WTC11 (cell line): ENCODE measurements around the gene CYP20A1. TPM values are rescaled to one million over a fixed set of nuclear protein-coding genes. Genes with fewer than 3 reads are reported as not detected.

Experiments used
- IRF2 ChIP-seq: sonication (generic); formaldehyde crosslinking; IDR thresholded peaks from 2 replicates; pipeline ENCODE4 v1.8.0; 2022; ENCODE audit warnings: low read depth, missing genetic modification reagents, borderline replicate concordance
- NR2C2 ChIP-seq: sonication (generic); formaldehyde crosslinking; IDR thresholded peaks from 2 replicates; pipeline ENCODE4 v1.8.0; 2022; ENCODE audit warnings: mild to moderate bottlenecking, missing genetic modification reagents
- ZNF317 ChIP-seq: sonication (generic); formaldehyde crosslinking; IDR thresholded peaks from 2 replicates; pipeline ENCODE4 v1.8.1; 2023; ENCODE audit warnings: low read depth, mild to moderate bottlenecking, moderate library complexity, missing genetic modification reagents, borderline replicate concordance
- total RNA-seq: library from RNA; stranded (reverse); gene quantifications from 3 replicates; pipeline ENCODE4 v1.2.3, GENCODE V29; 2021
- TF ChIP-seq, protein P1 (sequence below): sonication (generic); formaldehyde crosslinking; IDR thresholded peaks from 2 replicates; pipeline ENCODE4 v1.8.1; 2023; ENCODE audit warnings: mild to moderate bottlenecking, missing genetic modification reagents
- TF ChIP-seq, protein P2 (sequence below): fragments of 200-600 bp; IDR thresholded peaks from 2 replicates; pipeline ENCODE4 v1.8.0; 2022; ENCODE audit warnings: antibody characterized with exemption
- TF ChIP-seq, protein P3 (sequence below): sonication (generic); formaldehyde crosslinking; IDR thresholded peaks from 2 replicates; pipeline ENCODE4 v1.8.0; 2022; ENCODE audit warnings: missing genetic modification reagents

CYP20A1 gene
- total RNA-seq, 1 experiment from 2014 or later: 13.5 TPM

DNA sequence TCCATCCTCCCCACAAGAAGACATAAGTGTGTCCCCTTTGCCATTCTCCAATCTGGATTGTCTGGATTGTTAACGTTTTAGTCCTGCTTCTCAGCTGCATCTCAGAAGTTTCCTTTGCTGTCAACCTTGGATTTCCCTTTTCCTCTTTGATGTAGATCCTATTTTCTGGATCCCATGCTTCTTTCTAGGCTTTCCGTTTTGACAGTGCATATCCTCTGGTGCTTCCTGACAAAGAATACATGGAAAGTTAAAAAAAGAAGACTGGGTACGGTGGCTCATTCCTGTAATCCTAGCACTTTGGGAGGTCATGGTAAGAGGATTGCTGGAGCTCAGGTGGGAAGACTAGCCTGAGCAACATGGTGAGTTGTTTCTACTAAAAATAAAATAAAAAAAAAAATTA is 116.1 kb downstream of the CYP20A1 start (continued):
- TF ChIP-seq, protein P1, sequence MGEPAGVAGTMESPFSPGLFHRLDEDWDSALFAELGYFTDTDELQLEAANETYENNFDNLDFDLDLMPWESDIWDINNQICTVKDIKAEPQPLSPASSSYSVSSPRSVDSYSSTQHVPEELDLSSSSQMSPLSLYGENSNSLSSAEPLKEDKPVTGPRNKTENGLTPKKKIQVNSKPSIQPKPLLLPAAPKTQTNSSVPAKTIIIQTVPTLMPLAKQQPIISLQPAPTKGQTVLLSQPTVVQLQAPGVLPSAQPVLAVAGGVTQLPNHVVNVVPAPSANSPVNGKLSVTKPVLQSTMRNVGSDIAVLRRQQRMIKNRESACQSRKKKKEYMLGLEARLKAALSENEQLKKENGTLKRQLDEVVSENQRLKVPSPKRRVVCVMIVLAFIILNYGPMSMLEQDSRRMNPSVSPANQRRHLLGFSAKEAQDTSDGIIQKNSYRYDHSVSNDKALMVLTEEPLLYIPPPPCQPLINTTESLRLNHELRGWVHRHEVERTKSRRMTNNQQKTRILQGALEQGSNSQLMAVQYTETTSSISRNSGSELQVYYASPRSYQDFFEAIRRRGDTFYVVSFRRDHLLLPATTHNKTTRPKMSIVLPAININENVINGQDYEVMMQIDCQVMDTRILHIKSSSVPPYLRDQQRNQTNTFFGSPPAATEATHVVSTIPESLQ (CRISPR knock-in tag): no peak
- TF ChIP-seq, protein P2, sequence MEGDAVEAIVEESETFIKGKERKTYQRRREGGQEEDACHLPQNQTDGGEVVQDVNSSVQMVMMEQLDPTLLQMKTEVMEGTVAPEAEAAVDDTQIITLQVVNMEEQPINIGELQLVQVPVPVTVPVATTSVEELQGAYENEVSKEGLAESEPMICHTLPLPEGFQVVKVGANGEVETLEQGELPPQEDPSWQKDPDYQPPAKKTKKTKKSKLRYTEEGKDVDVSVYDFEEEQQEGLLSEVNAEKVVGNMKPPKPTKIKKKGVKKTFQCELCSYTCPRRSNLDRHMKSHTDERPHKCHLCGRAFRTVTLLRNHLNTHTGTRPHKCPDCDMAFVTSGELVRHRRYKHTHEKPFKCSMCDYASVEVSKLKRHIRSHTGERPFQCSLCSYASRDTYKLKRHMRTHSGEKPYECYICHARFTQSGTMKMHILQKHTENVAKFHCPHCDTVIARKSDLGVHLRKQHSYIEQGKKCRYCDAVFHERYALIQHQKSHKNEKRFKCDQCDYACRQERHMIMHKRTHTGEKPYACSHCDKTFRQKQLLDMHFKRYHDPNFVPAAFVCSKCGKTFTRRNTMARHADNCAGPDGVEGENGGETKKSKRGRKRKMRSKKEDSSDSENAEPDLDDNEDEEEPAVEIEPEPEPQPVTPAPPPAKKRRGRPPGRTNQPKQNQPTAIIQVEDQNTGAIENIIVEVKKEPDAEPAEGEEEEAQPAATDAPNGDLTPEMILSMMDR: no peak
- TF ChIP-seq ZNF317: no peak
- no peak for TF ChIP-seq NR2C2 (CRISPR knock-in tag)
- TF ChIP-seq IRF2 (CRISPR knock-in tag): no peak
- TF ChIP-seq, protein P3, sequence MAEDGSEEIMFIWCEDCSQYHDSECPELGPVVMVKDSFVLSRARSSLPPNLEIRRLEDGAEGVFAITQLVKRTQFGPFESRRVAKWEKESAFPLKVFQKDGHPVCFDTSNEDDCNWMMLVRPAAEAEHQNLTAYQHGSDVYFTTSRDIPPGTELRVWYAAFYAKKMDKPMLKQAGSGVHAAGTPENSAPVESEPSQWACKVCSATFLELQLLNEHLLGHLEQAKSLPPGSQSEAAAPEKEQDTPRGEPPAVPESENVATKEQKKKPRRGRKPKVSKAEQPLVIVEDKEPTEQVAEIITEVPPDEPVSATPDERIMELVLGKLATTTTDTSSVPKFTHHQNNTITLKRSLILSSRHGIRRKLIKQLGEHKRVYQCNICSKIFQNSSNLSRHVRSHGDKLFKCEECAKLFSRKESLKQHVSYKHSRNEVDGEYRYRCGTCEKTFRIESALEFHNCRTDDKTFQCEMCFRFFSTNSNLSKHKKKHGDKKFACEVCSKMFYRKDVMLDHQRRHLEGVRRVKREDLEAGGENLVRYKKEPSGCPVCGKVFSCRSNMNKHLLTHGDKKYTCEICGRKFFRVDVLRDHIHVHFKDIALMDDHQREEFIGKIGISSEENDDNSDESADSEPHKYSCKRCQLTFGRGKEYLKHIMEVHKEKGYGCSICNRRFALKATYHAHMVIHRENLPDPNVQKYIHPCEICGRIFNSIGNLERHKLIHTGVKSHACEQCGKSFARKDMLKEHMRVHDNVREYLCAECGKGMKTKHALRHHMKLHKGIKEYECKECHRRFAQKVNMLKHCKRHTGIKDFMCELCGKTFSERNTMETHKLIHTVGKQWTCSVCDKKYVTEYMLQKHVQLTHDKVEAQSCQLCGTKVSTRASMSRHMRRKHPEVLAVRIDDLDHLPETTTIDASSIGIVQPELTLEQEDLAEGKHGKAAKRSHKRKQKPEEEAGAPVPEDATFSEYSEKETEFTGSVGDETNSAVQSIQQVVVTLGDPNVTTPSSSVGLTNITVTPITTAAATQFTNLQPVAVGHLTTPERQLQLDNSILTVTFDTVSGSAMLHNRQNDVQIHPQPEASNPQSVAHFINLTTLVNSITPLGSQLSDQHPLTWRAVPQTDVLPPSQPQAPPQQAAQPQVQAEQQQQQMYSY (CRISPR knock-in tag): no peak

Other genes with a start within 250 kb of the CYP20A1 start
- 7.7 to 10.5 TPM (median 8.5 TPM) in 3 replicates for gene NBEAL1, start 224.1 kb upstream of the CYP20A1 start, total RNA-seq
- gene ABI2, start 89.4 kb downstream of the CYP20A1 start, total RNA-seq: 121 to 134 TPM (median 132 TPM) in 3 replicates